ENCODE data around the gene RBPMS2. TPM values are rescaled to one million over a fixed set of nuclear protein-coding genes. Genes with fewer than 3 reads are reported as not detected.
"Not testable (repeated sequence)": the region's sequence is repeated elsewhere in the genome, so short reads cannot be mapped to it uniquely, and the experiment has no call there.

Gene RBPMS2
- total RNA-seq, 1 donor from 2014 or later, result 4.8 TPM

DNA sequence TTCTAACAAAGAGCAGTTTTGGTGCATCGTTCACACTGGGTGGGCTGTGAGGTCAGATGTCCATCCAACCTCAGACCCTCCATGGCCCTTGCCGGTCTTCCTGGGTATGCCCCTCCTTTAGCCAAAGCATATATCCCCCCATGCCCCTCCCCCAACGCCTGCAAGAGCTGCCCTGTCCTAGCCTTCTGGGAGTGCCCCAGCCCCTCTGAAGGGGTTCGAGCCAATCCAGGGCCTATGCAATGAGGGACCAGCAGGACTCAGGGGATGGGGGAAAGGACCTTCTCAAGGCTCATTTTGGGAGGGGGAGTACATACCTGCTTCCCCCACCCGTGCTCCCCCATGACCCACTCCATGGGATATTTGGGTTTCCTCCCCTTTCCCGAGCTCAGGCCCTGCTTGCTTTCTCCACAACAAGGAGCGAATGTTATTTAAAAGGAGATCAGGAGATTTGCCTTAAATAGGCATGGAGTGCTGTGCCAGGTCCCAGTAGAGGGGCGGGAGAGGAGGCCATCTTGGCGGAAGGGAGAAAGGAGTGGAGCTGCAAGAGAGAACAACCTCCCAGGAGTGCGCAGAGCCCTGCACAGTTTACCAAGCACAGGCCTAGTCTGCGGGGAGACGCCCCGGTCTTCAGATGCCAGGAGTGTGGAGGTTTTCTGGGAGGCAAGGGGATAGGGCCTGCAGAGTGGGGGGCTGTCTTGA, 31.8 kb upstream of the RBPMS2 start:
- peaks cover 1% of the 10 kb centered on the region for H3K4me1 Mint-ChIP-seq (ENCODE audit: unreplicated experiment)
- H3K27me3 Mint-ChIP-seq (ENCODE audit: unreplicated experiment), result no peaks in the 10 kb centered on the region
- no peak for DNase-seq (ENCODE audit: extremely low spot score, unreplicated experiment)
- H3K4me3 Mint-ChIP-seq (ENCODE audit: unreplicated experiment), result no peak overlapping the region
- no peaks in the 10 kb centered on the region for H3K36me3 Mint-ChIP-seq (ENCODE audit: unreplicated experiment)
- H3K27ac Mint-ChIP-seq (ENCODE audit: unreplicated experiment), result no peak overlapping the region
- TF ChIP-seq, protein P1, sequence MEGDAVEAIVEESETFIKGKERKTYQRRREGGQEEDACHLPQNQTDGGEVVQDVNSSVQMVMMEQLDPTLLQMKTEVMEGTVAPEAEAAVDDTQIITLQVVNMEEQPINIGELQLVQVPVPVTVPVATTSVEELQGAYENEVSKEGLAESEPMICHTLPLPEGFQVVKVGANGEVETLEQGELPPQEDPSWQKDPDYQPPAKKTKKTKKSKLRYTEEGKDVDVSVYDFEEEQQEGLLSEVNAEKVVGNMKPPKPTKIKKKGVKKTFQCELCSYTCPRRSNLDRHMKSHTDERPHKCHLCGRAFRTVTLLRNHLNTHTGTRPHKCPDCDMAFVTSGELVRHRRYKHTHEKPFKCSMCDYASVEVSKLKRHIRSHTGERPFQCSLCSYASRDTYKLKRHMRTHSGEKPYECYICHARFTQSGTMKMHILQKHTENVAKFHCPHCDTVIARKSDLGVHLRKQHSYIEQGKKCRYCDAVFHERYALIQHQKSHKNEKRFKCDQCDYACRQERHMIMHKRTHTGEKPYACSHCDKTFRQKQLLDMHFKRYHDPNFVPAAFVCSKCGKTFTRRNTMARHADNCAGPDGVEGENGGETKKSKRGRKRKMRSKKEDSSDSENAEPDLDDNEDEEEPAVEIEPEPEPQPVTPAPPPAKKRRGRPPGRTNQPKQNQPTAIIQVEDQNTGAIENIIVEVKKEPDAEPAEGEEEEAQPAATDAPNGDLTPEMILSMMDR (IDR thresholded peaks at IDR 0.05), result no peak
- H3K9me3 Mint-ChIP-seq (ENCODE audit: unreplicated experiment), result no peaks in the 10 kb centered on the region

DNA sequence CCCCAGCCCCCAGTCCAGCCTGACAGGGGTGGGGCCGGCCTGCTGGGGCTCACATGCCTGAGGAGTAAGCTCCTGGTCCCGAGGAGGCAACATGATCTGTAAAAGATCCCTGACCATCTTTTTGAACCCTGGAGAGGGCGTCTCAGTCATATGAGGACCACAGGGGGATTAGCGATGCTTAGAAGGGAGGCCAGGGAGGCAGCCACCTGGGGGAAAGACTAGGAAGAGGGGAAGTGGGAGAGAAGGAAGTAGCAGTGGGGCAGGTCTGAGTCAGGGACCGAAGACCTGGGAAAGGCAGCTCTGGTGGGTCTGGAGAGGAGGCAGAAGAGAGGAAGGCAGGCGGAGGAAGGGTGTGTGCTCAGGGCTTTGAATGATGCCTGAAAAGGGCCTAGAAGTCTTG, 31.1 kb upstream of the RBPMS2 start:
- no peaks in the 10 kb centered on the region for H3K9me3 Mint-ChIP-seq (ENCODE audit: unreplicated experiment)
- H3K4me3 Mint-ChIP-seq (ENCODE audit: unreplicated experiment), result no peak overlapping the region
- H3K27me3 Mint-ChIP-seq (ENCODE audit: unreplicated experiment), result no peaks in the 10 kb centered on the region
- no peak overlapping the region for H3K27ac Mint-ChIP-seq (ENCODE audit: unreplicated experiment)
- H3K36me3 Mint-ChIP-seq (ENCODE audit: unreplicated experiment), result no peaks in the 10 kb centered on the region
- TF ChIP-seq, protein P1 (IDR thresholded peaks at IDR 0.05), result no peak
- DNase-seq (ENCODE audit: extremely low spot score, unreplicated experiment), result no peak
- peaks cover 1% of the 10 kb centered on the region for H3K4me1 Mint-ChIP-seq (ENCODE audit: unreplicated experiment)

DNA sequence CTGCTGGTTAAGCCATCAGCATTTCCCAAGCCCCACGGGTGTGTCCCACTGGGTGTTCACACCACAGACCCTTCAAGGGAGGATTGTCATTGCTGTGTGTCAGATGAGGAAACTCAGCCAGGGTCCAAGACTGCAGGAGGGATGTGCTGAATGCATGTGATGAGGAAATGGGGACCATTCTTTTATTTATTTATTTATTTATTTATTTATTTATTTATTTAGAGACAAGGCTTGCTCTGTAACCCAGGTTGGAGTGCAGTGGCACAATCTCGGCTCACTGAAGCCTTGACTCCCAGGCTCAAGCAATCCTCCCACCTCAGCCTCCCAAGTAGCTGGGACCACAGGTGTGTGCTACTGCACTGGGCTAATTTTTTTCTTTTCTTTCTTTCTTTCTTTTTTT, 29.2 kb upstream of the RBPMS2 start:
- TF ChIP-seq, protein P1 (IDR thresholded peaks at IDR 0.05), result no peak
- Mint-ChIP-seq H3K36me3 (ENCODE audit: unreplicated experiment) (no peaks in the 10 kb centered on the region), H3K27ac (ENCODE audit: unreplicated experiment) (no peak overlapping the region), H3K9me3 (ENCODE audit: unreplicated experiment) (no peaks in the 10 kb centered on the region), H3K27me3 (ENCODE audit: unreplicated experiment) (no peaks in the 10 kb centered on the region), H3K4me3 (ENCODE audit: unreplicated experiment) (no peak overlapping the region), H3K4me1 (ENCODE audit: unreplicated experiment) (peaks cover 2% of the 10 kb centered on the region)
- DNase-seq (ENCODE audit: extremely low spot score, unreplicated experiment), result no peak

DNA sequence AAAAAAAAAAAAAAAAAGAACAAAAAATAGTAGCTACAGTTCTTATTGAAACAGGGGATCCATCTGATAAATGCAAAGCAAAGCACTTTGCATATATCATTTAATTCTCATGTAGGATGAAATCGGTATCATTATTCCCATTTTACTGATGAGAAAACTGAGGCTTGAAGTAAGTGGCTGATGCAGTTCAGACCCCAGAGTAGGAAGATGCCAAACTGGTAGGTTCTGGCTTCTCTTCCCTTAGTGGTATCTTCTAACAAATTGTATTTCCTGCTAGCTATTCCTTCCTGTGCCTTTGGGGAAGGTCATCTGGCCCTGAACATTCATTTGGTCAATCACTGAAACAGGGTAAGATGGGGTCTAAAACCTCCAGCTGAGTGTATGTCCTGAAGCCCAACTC, 28.1 kb upstream of the RBPMS2 start:
- H3K9me3 Mint-ChIP-seq (ENCODE audit: unreplicated experiment), result no peaks in the 10 kb centered on the region
- peaks cover 2% of the 10 kb centered on the region for H3K4me1 Mint-ChIP-seq (ENCODE audit: unreplicated experiment)
- H3K36me3 Mint-ChIP-seq (ENCODE audit: unreplicated experiment), result no peaks in the 10 kb centered on the region
- no peak for DNase-seq (ENCODE audit: extremely low spot score, unreplicated experiment)
- no peaks in the 10 kb centered on the region for H3K27me3 Mint-ChIP-seq (ENCODE audit: unreplicated experiment)
- TF ChIP-seq, protein P1 (IDR thresholded peaks at IDR 0.05), result no peak
- H3K27ac Mint-ChIP-seq (ENCODE audit: unreplicated experiment), result no peak overlapping the region
- no peak overlapping the region for H3K4me3 Mint-ChIP-seq (ENCODE audit: unreplicated experiment)

DNA sequence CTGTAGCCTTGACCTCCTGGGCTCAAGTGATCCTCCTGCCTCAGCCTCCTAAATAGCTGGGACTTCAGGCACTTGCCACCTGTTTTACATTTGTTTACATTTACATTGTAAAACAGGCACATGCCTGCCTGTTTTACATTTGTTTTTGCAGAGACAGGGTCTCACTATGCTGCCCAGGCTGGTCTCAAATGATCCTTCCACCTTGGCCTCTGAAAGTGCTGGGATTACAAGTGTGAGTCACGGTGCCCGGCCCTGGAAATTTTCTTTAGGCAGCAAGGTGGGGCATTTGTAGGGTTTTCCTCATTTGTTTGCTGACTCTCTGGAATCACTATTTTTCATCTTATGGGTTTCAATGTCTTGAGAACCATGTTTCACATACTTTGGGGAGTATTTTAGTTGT, 25.1 kb upstream of the RBPMS2 start:
- TF ChIP-seq, protein P1 (IDR thresholded peaks at IDR 0.05), result no peak
- H3K27ac Mint-ChIP-seq (ENCODE audit: unreplicated experiment), result no peak overlapping the region
- no peaks in the 10 kb centered on the region for H3K9me3 Mint-ChIP-seq (ENCODE audit: unreplicated experiment)
- H3K4me1 Mint-ChIP-seq (ENCODE audit: unreplicated experiment), result peaks cover 2% of the 10 kb centered on the region
- no peaks in the 10 kb centered on the region for H3K36me3 Mint-ChIP-seq (ENCODE audit: unreplicated experiment)
- no peak overlapping the region for H3K4me3 Mint-ChIP-seq (ENCODE audit: unreplicated experiment)
- DNase-seq (ENCODE audit: extremely low spot score, unreplicated experiment), result no peak
- H3K27me3 Mint-ChIP-seq (ENCODE audit: unreplicated experiment), result no peaks in the 10 kb centered on the region

DNA sequence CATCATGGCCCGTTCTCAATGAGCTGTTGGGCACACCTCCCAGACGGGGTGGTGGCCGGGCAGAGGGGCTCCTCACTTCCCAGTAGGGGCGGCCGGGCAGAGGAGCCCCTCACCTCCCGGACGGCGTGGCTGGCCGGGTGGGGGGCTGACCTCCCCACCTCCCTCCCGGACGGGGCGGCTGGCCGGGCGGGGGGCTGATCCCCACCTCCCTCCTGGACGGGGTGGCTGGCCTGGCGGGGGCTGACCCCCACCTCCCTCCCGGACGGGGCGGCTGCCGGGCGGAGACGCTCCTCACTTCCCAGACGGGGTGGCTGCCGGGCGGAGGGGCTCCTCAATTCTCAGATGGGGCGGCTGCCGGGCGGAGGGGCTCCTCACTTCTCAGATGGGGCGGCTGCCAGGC, 23.5 kb upstream of the RBPMS2 start:
- H3K27me3 Mint-ChIP-seq (ENCODE audit: unreplicated experiment); H3K9me3 Mint-ChIP-seq (ENCODE audit: unreplicated experiment): not testable (repeated sequence)

DNA sequence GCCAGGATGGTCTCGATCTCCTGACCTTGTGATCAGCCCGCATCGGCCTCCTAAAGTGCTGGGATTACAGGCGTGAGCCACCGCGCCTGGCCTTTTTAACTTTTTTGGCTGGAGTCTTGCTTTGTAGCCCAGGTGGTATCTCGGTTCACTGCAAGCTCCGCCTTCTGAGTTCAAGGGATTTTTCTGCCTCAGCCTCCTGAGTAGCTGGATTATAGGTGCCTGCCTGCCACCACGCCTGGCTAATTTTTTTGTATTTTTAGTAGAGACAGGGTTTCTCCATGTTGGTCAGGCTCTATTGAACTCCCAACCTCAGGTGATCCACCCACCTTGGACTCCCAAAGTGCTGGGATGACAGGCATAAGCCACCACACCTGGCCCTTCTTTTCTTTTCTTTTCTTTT, 20.5 kb upstream of the RBPMS2 start:
- H3K4me3 Mint-ChIP-seq (ENCODE audit: unreplicated experiment); H3K9me3 Mint-ChIP-seq (ENCODE audit: unreplicated experiment); DNase-seq (ENCODE audit: extremely low spot score, unreplicated experiment); H3K36me3 Mint-ChIP-seq (ENCODE audit: unreplicated experiment); H3K27ac Mint-ChIP-seq (ENCODE audit: unreplicated experiment); H3K4me1 Mint-ChIP-seq (ENCODE audit: unreplicated experiment); H3K27me3 Mint-ChIP-seq (ENCODE audit: unreplicated experiment): not testable (repeated sequence)

More for the DNA sequence above, 23.5 kb upstream of the RBPMS2 start:
- H3K4me3 Mint-ChIP-seq (ENCODE audit: unreplicated experiment); H3K4me1 Mint-ChIP-seq (ENCODE audit: unreplicated experiment); H3K36me3 Mint-ChIP-seq (ENCODE audit: unreplicated experiment); H3K27ac Mint-ChIP-seq (ENCODE audit: unreplicated experiment); DNase-seq (ENCODE audit: extremely low spot score, unreplicated experiment): not testable (repeated sequence)

DNA sequence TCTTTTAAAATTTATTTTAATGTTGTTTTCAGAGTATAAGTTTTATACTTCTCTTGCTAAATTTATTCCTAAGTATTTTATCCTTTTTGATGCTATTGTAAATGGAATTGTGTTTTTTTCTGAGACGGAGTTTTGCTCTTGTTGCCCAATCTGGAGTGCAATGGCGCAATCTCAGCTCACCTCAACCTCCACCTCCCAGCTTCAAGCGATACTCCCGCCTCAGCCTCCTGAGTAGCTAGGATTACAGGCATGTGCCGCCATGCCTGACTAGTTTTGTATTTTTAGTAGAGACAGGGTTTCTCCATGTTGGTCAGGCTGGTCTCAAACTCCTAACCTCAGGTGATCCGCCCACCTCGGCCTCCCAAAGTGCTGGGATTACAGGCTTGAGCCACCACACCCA, 19.9 kb upstream of the RBPMS2 start:
- H3K4me3 Mint-ChIP-seq (ENCODE audit: unreplicated experiment); H3K27ac Mint-ChIP-seq (ENCODE audit: unreplicated experiment); H3K4me1 Mint-ChIP-seq (ENCODE audit: unreplicated experiment); H3K36me3 Mint-ChIP-seq (ENCODE audit: unreplicated experiment); DNase-seq (ENCODE audit: extremely low spot score, unreplicated experiment); H3K9me3 Mint-ChIP-seq (ENCODE audit: unreplicated experiment); H3K27me3 Mint-ChIP-seq (ENCODE audit: unreplicated experiment): not testable (repeated sequence)

Measured in osteocyte (in vitro differentiated cells).